GM19324 (cell line): ENCODE results near the gene DSTYK.
A peak's percentile ranks its signal among the peaks of the same experiment; 100 is the strongest.

ENCODE experiments used
- ATAC-seq: cut with Tn5 transposase; IDR thresholded peaks from one replicate; pipeline ENCODE4 v1.9.1; 2021; ENCODE audit warnings: mild to moderate bottlenecking, moderate library complexity; ENCODE audit not compliant: unreplicated experiment, low FRiP score

DSTYK gene

DNA sequence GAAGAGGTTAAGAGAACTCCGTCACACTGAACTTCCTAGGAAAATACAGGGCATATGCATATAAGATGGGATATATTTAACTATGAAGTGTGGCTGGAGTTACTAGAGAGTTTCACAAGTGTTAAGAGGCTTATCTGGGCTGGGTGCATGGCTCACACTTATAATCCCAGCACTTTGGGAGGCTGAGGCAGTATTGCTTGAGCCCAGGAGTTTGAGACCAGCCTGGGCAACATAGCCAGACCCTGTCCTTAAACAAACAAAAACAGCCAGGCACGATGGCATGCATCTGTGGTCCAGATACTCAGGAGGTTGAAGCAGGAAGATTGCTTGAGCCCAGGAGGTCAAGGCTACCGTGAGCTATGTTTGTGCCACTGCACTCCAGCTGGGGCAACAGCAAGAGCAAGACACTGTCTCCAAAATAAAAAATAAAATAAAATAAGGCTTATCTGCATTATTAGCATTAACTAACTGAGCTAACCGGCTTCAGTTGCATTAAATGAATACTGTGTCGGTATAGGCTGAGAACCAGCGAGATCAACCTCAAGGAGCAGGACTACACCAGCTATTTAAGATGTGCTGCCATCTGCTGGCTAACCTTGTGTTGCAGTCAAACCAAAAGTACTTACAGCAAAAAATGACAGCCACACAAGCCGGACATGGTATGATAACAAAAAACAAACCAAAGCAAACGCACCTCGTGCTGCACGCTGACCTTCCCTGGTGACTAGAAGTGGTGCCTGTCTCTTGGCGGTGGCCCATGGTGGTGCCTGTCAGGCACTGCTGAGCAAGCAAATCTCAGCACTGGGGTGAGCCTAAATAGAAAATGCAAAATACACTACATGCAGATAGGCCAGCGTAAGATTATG is 70.0 kb downstream of the DSTYK start:
- no peak for ATAC-seq

DNA sequence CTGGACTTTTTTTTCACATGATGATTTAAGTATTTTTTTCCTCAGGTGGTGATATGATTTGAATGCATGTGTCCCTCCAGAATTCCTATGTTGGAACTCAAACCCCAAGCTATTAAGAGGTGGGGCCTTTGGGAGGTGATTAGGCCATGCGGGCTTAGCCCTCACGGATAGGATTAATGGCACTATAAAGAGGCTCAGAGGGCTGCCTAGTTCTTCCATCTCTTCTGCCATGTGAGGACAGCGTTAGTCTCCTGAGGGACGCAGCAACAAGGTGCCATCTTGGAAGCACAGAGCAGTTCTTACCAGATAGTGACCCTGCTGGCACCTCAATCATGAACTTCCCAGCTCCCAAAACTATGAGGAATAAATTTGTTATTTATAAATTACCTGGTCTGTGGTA is 71.4 kb downstream of the DSTYK start:
- no peak for ATAC-seq

DNA sequence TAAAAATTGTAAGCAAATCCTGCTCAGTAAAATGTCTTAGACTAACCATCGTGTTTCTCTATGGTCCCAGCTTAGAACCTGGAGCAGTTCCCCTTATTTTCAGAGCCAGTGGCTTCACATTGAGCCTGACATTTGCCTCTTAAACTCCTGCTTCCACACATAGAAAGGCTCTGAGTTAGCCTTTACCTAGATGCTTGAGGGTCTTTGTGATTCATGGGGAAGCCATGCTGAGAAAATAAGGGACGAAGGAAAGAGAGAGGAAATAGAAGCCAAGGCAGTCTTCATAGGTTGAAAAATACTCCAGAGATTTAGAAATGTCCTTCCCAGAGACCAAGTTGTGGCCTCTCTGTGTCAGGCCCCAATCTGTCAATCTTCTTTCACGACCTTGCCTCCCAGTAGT is 73.6 kb downstream of the DSTYK start:
- no peak for ATAC-seq

DNA sequence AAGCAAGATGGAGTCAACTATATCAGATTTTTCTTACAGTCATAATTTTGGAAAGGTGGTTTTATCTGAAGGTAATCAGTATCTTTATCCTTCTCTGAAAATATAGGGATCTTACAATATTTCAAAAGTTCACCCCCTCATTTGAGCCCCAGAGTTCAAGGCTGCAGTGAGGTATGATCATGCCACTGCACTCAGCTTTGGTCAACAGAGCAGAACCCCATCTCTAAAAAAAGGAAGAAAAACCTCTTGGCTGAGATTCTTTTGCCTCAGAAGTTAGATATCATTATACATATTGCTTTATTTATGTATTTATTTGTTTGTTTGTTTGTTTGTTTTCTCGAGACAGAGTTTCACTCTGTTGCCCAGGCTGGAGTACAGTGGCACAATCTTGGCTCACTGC is 78.2 kb downstream of the DSTYK start:
- ATAC-seq = no peak

DNA sequence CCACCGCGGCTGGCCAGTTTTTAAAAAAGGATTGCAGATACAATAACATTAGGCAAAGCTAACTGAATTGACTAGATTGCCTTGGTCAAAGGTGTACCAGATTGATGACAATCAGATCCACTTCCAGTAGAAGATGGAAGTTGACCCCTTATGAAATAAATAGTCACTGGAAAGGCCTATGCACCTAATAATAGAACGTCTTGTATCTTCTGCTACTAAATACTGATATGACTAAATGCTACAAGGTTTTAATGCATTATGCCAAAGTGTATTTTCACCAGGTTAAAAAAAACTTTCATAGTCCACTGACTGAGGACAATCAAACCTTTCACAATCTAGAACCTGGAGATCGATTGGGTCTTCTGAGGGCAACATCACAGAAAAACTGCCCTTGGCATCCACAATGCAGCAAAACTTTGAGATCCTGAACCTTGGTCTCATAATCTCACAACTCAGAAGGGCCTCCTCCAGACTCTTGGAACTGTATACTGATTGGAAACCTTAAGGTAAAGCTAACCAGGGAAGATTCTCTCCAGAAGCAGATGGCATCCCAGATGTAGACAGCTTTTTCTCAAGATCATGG is 82.0 kb downstream of the DSTYK start:
- no peak for ATAC-seq

GRCh38 chr1:205128050-205128449 is 83.5 kb downstream of the DSTYK start:
- ATAC-seq = no peak

- ATAC-seq = no peak
Measured at GRCh38 chr1:205127646-205128045, 83.9 kb downstream of the DSTYK start.

GRCh38 chr1:205124726-205125125 is 86.8 kb downstream of the DSTYK start:
- ATAC-seq = no peak

- ATAC-seq = no peak
Measured at GRCh38 chr1:205122489-205122882, 89.0 kb downstream of the DSTYK start.

DNA sequence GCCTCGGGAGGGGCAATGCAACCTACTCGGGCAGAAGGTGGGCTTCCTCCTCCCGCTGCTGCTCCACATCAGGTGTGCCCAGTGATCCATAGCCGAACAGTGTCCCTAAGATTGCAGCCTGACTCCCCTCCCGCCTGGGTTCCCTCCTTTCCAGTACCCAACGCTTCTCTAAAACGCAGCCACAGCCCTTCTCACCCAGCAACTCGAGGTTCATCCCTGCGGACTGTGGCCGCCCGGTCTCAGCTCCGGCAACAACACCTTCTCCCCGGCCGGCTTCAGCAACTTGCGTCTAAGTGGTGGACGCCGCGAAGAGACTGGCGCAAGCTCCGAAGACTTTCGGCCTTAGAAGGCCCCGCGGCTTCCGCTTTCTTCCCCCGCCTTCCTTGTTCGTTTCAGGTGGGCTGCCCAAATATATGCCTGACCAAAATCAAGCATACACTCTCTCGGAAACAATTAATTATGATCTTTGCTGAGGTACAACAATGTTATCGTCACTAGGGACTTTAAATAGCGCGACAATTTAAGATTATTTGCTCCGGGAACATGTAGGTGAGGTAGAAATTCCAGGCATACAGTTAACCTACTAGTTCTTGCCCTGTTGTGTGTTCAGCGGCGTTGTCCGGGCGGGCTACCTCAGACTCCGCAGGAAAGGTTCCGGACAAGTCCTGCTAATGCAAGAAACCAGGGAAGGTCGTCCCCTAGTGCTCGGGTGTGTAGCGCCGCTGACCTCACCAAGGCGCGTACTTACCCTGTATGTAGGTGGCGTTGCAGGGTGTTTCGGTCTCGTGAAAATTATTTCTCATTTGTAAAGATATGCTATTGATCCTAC is 89.6 kb downstream of the DSTYK start, which contains the start of gene RBBP5:
TSS of gene RBBP5 (minus strand) at position 319 of the 829 bp plus-strand sequence. CDS start at position 214, 105 bp downstream.
- peak; percentile 93 for ATAC-seq

- ATAC-seq = no peak
Measured at GRCh38 chr1:205118752-205119151, 92.8 kb downstream of the DSTYK start.

DNA sequence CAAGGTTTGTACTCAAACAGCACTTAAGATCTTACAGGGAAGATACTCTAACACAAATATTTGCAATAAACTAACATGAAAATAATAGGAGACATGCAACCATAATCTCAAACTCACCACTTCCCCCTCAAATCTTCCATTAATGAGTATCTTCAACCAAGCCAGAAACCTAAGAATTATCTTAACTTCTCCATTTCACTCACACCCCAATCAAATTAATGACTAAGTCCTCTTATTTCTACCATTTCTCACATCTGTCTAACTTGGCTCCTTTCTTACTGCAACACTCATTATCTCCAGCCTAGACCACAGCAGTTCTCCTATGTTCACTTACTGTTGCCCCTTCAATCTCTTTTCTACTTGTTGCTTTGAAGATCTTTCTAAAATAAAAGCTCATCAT is 100.1 kb downstream of the DSTYK start:
- no peak for ATAC-seq

GRCh38 chr1:205109711-205110110 is 101.8 kb downstream of the DSTYK start:
- ATAC-seq = no peak

GRCh38 chr1:205109269-205109668 is 102.2 kb downstream of the DSTYK start:
- no peak for ATAC-seq

GRCh38 chr1:205108464-205108863 is 103.0 kb downstream of the DSTYK start:
- no peak for ATAC-seq

DNA sequence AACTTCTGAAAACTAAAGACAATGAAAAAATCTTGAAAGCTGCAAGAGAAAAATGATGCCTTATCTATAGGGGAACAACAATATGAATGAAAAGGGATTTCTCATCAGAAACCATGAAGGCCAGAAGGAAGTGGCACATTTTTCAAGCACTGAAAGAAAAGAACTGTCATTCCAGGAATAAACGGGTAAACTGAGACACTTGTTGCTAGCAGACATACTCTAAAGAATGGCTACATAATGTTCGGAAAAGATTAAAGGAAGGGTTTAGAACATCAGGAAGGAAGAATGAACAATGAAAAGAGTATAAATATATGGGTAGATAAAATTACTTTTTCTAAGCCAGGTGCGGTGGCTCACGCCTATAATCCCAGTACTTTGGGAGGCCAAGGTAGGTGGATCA is 104.2 kb downstream of the DSTYK start:
- no peak for ATAC-seq

DNA sequence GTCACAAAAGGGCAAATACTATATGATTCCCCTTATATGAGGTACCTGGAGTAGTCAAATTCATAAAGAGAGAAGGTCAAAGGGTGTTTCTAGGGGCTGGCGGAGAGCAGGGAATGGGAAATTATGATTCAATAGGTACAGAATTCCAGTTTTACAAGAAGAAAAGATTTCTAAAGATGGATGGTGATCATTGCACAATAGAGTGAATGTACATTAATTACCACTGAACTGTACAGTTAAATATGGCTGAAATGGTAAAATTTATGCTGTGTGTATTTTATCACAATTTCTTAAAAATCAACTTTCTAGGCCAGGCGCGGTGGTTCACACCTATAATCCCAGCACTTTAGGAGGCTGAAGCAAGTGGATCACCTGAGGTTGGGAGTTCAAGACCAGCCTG is 109.1 kb downstream of the DSTYK start:
- ATAC-seq = no peak

DNA sequence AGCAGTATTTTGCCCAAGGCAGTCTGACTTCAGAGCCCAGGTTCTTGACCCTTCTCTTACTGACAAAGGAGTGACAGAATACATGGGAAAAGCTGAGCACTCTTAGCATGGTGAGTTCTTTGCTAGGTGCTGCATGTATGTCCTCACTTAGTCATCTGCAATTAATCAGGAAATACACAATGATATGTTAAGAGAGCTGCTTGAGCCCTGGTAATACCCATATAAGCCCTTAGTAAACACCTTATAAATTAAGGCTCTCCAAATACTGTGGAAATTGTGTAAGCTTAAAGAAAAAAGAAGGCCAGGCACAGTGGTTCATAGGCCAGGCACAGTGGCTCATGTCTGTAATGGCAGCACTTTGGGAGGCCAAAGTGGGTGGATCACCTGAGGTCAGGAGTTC is 113.3 kb downstream of the DSTYK start:
- no peak for ATAC-seq

GRCh38 chr1:205095422-205095821 is 116.1 kb downstream of the DSTYK start:
- ATAC-seq = no peak
